Subcutaneous abdominal adipose tissue (tissue), 5 donors: ENCODE data around the gene NFIC.

Source experiments
- H3K27ac ChIP-seq: one replicate; pipeline ENCODE4 v1.7.0; 2013; ENCODE audit warnings: low read depth, mild to moderate bottlenecking, inconsistent platforms, low read length, moderate library complexity
- H3K27me3 ChIP-seq, 5 donors: one replicate each; pipeline ENCODE4 v1.7.0; 2013; ENCODE audit warnings: low read length in 5 of 5, inconsistent platforms in 1 of 5; ENCODE audit not compliant: control insufficient read depth in 5 of 5, insufficient read depth in 4 of 5
- H3K36me3 ChIP-seq, 5 donors: one replicate each; pipeline ENCODE4 v1.7.0; 2013; ENCODE audit warnings: low read length in 5 of 5; ENCODE audit not compliant: control insufficient read depth in 5 of 5, insufficient read depth in 5 of 5
- H3K4me1 ChIP-seq, 5 donors: one replicate each; pipeline ENCODE4 v1.7.0; 2013; ENCODE audit warnings: low read length in 5 of 5, mild to moderate bottlenecking in 3 of 5, moderate library complexity in 1 of 5; ENCODE audit not compliant: control insufficient read depth in 5 of 5, insufficient read depth in 5 of 5
- H3K4me3 ChIP-seq, 5 donors: one replicate each; pipeline ENCODE4 v1.7.0; 2013; ENCODE audit warnings: low read length in 5 of 5, low read depth in 1 of 5
- H3K9ac ChIP-seq, 5 donors: one replicate each; pipeline ENCODE4 v1.7.0; 2013; ENCODE audit warnings: low read length in 5 of 5, mild to moderate bottlenecking in 4 of 5, moderate library complexity in 3 of 5
- H3K9me3 ChIP-seq, 5 donors: one replicate each; pipeline ENCODE4 v1.7.0; 2013; ENCODE audit warnings: low read length in 5 of 5; ENCODE audit not compliant: control insufficient read depth in 5 of 5
- donor health status: healthy.
- donor health status: healthy.
- donor health status: healthy.
- donor health status: healthy.
- donor health status: healthy.

NFIC gene

GRCh38 chr19:3477506-3477905, 111.1 kb downstream of the NFIC start:
- Histone ChIP-seq H3K4me3 (no peak overlapping the region), H3K36me3 (no peaks in the 10 kb centered on the region), H3K9ac (no peak overlapping the region), H3K4me1 (peaks cover 0 to 2% (median 0%) of the 10 kb centered on the region in 5 donors), H3K27ac (no peak overlapping the region), H3K9me3 (peaks cover 0 to 2% (median 0%) of the 10 kb centered on the region in 5 donors), H3K27me3 (peaks cover 14 to 37% (median 27%) of the 10 kb centered on the region in 5 donors)

GRCh38 chr19:3477951-3478350, 111.6 kb downstream of the NFIC start:
- Histone ChIP-seq H3K27ac (no peak overlapping the region), H3K4me3 (no peak overlapping the region), H3K36me3 (no peaks in the 10 kb centered on the region), H3K27me3 (peaks cover 15 to 40% (median 29%) of the 10 kb centered on the region in 5 donors), H3K4me1 (peaks cover 0 to 2% (median 0%) of the 10 kb centered on the region in 5 donors), H3K9me3 (peaks cover 0 to 2% (median 0%) of the 10 kb centered on the region in 5 donors), H3K9ac (no peak overlapping the region)

GRCh38 chr19:3478409-3479176, 112.2 kb downstream of the NFIC start:
- Histone ChIP-seq H3K4me1 (peaks cover 0 to 2% (median 0%) of the 10 kb centered on the region in 5 donors), H3K9ac (no peak overlapping the region), H3K27me3 (peaks cover 20 to 44% (median 34%) of the 10 kb centered on the region in 5 donors), H3K27ac (no peak overlapping the region), H3K4me3 (no peak overlapping the region), H3K36me3 (no peaks in the 10 kb centered on the region), H3K9me3 (peaks cover 0 to 2% (median 0%) of the 10 kb centered on the region in 5 donors)

- Histone ChIP-seq H3K4me3 (no peak overlapping the region), H3K9me3 (peaks cover 0 to 2% (median 0%) of the 10 kb centered on the region in 5 donors), H3K9ac (no peak overlapping the region), H3K27ac (no peak overlapping the region), H3K4me1 (peaks cover 0 to 2% (median 0%) of the 10 kb centered on the region in 5 donors), H3K27me3 (peaks cover 20 to 44% (median 34%) of the 10 kb centered on the region in 5 donors), H3K36me3 (no peaks in the 10 kb centered on the region)
Measured at GRCh38 chr19:3479177-3479833, 112.9 kb downstream of the NFIC start.

- H3K9ac ChIP-seq, result no peak overlapping the region
- H3K36me3 ChIP-seq, result no peaks in the 10 kb centered on the region
- no peak overlapping the region for H3K4me3 ChIP-seq
- H3K27me3 ChIP-seq, result peaks cover 20 to 50% (median 34%) of the 10 kb centered on the region in 5 donors
- H3K27ac ChIP-seq, result no peak overlapping the region
- peaks cover 0 to 2% (median 0%) of the 10 kb centered on the region in 5 donors for H3K4me1 ChIP-seq
- peaks cover 0 to 2% (median 0%) of the 10 kb centered on the region in 5 donors for H3K9me3 ChIP-seq
Measured at GRCh38 chr19:3479834-3480215, 113.4 kb downstream of the NFIC start.

- Histone ChIP-seq H3K36me3 (no peaks in the 10 kb centered on the region), H3K9ac (no peak within 1 kb of the TSS), H3K4me3 (no peak within 1 kb of the TSS), H3K27ac (no peak within 1 kb of the TSS), H3K27me3 (peaks cover 20 to 50% (median 34%) of the 10 kb centered on the region in 5 donors), H3K9me3 (peaks cover 0 to 2% (median 0%) of the 10 kb centered on the region in 5 donors), H3K4me1 (peaks cover 0 to 2% (median 0%) of the 10 kb centered on the region in 5 donors)
Measured at GRCh38 chr19:3480383-3481091, 114.2 kb downstream of the NFIC start, which contains the start of gene SMIM24. Gene SMIM24 (minus strand): TSS chr19:3480525. CDS start chr19:3480463, 62 bp downstream.

GRCh38 chr19:3481241-3482090, 115.1 kb downstream of the NFIC start:
- Histone ChIP-seq H3K27ac (no peak overlapping the region), H3K27me3 (peaks cover 20 to 48% (median 33%) of the 10 kb centered on the region in 5 donors), H3K36me3 (no peaks in the 10 kb centered on the region), H3K9me3 (no peaks in the 10 kb centered on the region), H3K9ac (no peak overlapping the region), H3K4me1 (peaks cover 0 to 2% (median 0%) of the 10 kb centered on the region in 5 donors), H3K4me3 (no peak overlapping the region)

GRCh38 chr19:3482507-3483225, 116.3 kb downstream of the NFIC start:
- peaks cover 0 to 2% (median 0%) of the 10 kb centered on the region in 5 donors for H3K4me1 ChIP-seq
- no peak overlapping the region for H3K27ac ChIP-seq
- no peaks in the 10 kb centered on the region for H3K36me3 ChIP-seq
- H3K27me3 ChIP-seq, result peaks cover 20 to 39% (median 29%) of the 10 kb centered on the region in 5 donors
- H3K9ac ChIP-seq, result no peak overlapping the region
- H3K4me3 ChIP-seq, result no peak overlapping the region
- no peaks in the 10 kb centered on the region for H3K9me3 ChIP-seq

GRCh38 chr19:3483226-3483628, 116.8 kb downstream of the NFIC start, which contains the start of gene SMIM44:
Gene SMIM44 (minus strand): TSS chr19:3483441. CDS start chr19:3483403, 38 bp downstream.
- H3K4me3 ChIP-seq, result no peak within 1 kb of the TSS
- H3K36me3 ChIP-seq, result no peaks in the 10 kb centered on the region
- H3K27ac ChIP-seq, result no peak within 1 kb of the TSS
- H3K4me1 ChIP-seq, result peaks cover 0 to 2% (median 0%) of the 10 kb centered on the region in 5 donors
- no peaks in the 10 kb centered on the region for H3K9me3 ChIP-seq
- H3K27me3 ChIP-seq, result peaks cover 20 to 37% (median 28%) of the 10 kb centered on the region in 5 donors
- no peak within 1 kb of the TSS for H3K9ac ChIP-seq
